GM18505 (cell line): ENCODE results near the gene DOC2B.

Experiments used
- ATAC-seq: cut with Tn5 transposase; IDR thresholded peaks from one replicate; pipeline ENCODE4 v1.9.1; 2021; ENCODE audit not compliant: unreplicated experiment
- POLR2A ChIP-seq: IDR thresholded peaks from 4 replicates; pipeline ENCODE4 v1.6.1; 2011; ENCODE audit warnings: borderline replicate concordance; ENCODE audit not compliant: insufficient read depth, insufficient read length; ENCODE audit errors: extremely low read depth

The DOC2B gene

GRCh38 chr17:152860-153420, 28.5 kb downstream of the DOC2B start:
- TF ChIP-seq POLR2A: no peak
- ATAC-seq: no peak

GRCh38 chr17:151886-152859, 29.3 kb downstream of the DOC2B start:
- no peak for TF ChIP-seq POLR2A

GRCh38 chr17:151004-151403, 30.4 kb downstream of the DOC2B start:
- no peak for ATAC-seq
- no peak for TF ChIP-seq POLR2A

More at GRCh38 chr17:151886-152859, 29.3 kb downstream of the DOC2B start:
- ATAC-seq: no peak

- no peak for ATAC-seq
- no peak for TF ChIP-seq POLR2A
These were observed 31.4 kb downstream of the DOC2B start for GRCh38 chr17:149897-150584.

GRCh38 chr17:149231-149630, 32.2 kb downstream of the DOC2B start:
- no peak for ATAC-seq
- TF ChIP-seq POLR2A: no peak

- no peak for ATAC-seq
- no peak for TF ChIP-seq POLR2A
These were observed 32.7 kb downstream of the DOC2B start for GRCh38 chr17:148757-149156.

- no peak for TF ChIP-seq POLR2A
- no peak for ATAC-seq
These were observed 33.4 kb downstream of the DOC2B start for GRCh38 chr17:147796-148740.

GRCh38 chr17:146983-147761, 34.3 kb downstream of the DOC2B start:
- ATAC-seq: no peak
- TF ChIP-seq POLR2A: no peak

GRCh38 chr17:146546-146945, 34.9 kb downstream of the DOC2B start:
- no peak for ATAC-seq
- no peak for TF ChIP-seq POLR2A

GRCh38 chr17:145671-146541, 35.5 kb downstream of the DOC2B start:
- TF ChIP-seq POLR2A: no peak
- no peak for ATAC-seq
